Smooth muscle cell of the brain vasculature (primary cell): Measurements from ENCODE around the gene TYW1B.
"Not testable (repeated sequence)": the region's sequence is repeated elsewhere in the genome, so short reads cannot be mapped to it uniquely, and the experiment has no call there.

Experiments used
- DNase-seq: peaks from one replicate; pipeline ENCODE4 v3.0.0-alpha.2; 2012; ENCODE audit warnings: low read depth, low spot score

Gene TYW1B

DNA sequence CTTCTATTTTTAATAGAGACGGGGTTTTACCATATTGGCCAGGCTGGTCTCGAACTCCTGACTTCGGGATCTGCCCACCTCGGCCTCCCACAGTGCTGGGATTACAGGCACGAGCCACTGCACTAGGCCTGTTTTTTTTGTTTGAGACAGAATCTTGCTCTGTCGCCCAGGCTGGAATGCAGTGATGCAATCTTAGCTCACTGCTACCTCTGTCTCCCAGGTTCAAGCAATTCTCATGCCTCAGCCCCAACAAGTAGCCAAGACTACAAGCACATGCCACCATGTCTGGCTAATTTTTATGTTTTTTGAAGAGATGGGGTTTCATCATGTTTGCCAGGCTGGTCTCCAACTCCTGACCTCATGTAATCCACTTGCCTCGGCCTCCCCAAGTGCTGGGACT is 73.7 kb downstream of the TYW1B start:
- DNase-seq: no peak

GRCh38 chr7:72753781-72754180 is 74.2 kb downstream of the TYW1B start:
- no peak for DNase-seq

DNA sequence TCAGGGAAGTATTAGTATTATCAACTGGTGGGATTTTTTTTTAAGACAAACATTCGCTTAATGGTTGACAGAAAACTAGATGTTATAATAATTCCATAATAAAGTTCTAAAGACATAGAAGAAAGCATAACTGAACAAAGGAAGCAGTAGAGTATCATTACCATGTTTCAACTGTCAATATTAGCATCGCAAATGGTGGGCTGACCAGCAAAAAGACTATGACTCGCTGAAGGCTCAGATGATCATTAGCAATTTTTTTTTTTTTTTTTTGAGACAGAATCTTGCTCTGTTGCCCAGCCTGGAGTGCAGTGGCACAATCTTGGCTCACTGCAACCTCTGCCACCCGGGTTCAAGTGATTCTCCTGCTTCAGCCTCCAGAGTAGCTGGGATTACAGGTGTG is 74.8 kb downstream of the TYW1B start:
- DNase-seq: not testable (repeated sequence)

DNA sequence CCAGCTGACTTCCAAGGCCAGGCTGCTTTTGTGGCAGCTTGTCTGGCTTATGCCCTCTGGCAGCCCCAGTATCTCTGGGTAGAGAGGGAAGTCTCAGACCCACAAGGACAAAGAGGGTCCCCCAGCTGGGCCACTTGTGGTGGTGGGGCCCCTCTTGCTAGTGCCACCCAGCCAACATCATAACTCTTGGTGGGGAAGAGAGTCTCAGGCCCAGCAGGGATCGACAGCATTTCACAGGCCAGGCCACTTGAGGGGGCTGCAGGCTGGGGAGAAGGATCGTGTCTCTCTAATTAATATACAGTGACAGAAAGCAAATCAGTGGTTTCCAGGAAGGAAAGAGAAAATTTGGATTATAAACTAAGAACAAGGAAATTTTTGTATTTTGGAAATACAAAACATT is 76.0 kb downstream of the TYW1B start:
- no peak for DNase-seq

DNA sequence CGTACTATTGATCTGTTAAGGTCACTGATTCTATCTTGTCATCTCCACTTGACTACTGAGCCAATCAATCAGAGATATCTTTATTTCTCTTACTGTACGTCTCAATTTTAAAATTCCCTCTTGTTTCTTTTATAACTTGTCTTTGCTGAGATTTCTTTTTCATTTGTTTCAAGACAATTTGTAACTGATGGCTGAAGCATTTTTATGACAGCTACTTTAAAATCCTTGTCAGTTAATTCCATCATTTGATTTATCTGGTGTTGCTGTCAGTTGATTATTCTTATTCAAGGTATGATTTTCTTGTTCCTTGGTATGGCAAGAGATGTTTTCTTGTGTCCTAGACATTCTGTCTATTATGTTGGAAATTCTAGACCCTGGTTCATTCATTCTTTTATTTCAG is 76.6 kb downstream of the TYW1B start:
- no peak for DNase-seq

DNA sequence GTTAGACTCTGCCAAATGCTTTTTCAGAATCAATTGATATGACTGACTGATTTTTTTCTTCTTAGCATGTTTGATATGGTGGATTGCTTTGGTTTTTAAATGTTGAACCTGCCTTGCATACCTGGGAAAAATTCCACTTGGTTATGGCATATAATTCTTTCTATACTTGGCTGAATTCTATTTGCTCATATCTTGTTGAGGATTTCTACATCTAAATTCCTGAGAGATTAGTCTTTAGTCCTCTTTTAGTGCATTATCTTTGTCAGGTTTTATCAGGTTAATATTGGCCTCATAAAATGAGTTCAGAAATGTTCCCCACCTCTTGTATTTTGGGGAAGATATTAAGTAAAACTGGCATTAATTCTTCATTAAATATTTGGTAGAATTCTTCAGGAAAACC is 79.4 kb downstream of the TYW1B start:
- not testable (repeated sequence) for DNase-seq

- not testable (repeated sequence) for DNase-seq
These were observed 83.6 kb downstream of the TYW1B start for GRCh38 chr7:72744244-72744926.

DNA sequence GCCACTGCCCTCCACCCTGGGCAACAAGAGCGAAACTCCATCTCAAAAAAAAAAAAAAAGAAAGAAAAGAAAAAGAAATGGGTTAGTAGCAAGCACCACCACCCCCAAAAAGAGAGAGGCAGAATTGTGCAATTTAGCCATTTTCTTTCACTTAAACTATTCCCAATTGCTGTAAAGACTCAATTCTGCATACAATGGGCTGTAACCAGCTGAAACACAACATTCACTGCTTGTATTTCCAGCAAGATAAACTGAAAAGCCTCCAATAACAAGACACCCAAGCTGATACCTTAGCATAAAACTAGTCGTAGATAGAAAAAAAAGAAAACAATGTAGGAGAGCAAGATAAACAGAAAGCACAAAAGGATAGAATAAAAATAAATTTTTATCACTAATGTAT is 84.2 kb downstream of the TYW1B start:
- not testable (repeated sequence) for DNase-seq

DNA sequence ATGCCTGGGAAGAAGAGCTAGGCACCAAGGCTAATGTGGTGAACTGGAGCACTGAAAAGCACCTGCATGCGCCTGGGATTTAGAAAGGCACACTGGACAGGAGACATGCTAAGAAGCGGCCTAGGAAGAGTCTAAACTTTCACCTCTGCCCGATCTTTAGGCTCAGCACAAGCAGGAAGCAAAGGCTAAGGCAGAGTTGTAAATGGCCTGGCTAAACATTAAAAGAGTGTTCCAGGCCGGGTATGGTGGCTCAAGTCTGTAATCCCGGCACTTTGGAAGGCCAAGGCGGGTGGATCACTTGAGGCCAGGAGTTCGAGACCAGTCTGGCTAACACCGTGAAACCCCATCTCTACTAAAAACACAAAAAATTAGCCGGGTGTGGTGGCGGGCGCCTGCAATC is 88.3 kb downstream of the TYW1B start:
- DNase-seq: not testable (repeated sequence)

DNA sequence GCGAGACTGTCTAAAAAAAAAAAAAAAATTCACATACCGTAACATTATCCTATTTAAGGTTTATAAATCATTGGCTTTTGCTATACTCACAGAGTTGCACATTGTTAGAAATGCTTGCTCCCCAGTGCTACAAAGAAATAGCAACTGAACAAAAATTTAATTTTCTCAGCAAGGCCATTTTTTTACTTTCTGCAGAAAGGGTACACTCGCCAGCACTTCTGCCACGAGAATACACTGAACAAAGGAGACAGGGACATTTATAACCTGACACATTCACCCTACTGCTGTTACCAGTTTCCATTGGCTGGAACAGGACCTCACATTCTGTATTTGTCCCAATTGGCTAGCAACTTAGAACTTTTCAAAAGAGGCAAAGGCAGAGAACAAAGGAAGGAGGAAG is 92.1 kb downstream of the TYW1B start:
- not testable (repeated sequence) for DNase-seq

GRCh38 chr7:72730815-72731214 is 97.2 kb downstream of the TYW1B start:
- not testable (repeated sequence) for DNase-seq

GRCh38 chr7:72730384-72730783 is 97.6 kb downstream of the TYW1B start:
- not testable (repeated sequence) for DNase-seq

DNA sequence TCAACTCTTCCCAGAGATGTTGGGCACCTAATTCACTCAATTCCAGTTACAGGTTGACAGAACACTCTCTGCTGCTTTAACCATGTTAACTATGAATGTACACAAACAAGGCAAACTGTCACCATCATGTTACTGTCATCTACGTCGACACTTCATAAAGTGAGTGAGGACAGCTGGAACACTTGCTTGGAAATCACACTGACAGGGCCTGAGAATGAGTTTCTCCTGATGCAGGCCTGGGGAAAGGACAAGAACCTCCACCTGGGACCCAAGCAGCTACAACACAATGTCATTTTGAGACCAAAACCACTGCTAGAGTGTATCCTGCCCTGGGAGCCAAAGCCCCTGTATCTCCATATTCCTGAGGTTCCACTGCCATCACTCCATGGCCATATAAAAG is 98.9 kb downstream of the TYW1B start:
- not testable (repeated sequence) for DNase-seq

DNA sequence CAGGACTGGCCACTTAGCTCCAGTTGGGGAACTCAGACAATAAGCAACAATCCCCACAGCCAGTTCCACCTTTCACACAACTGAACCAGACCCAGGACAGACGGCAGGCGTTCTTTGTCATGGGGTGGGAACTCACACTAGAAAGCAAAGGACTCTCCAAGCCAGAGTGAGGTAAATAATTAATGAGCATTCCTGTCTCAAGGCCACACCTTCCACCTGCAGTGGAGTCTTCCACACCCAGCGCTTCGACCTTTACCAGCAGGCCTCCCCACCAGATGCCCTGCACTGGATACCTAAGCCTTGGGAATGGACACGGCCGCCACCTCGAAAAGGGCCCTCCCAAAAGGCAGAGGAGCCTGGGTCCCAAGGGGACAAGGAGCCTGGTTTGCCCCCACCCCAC is 105.3 kb downstream of the TYW1B start:
- DNase-seq: not testable (repeated sequence)

DNA sequence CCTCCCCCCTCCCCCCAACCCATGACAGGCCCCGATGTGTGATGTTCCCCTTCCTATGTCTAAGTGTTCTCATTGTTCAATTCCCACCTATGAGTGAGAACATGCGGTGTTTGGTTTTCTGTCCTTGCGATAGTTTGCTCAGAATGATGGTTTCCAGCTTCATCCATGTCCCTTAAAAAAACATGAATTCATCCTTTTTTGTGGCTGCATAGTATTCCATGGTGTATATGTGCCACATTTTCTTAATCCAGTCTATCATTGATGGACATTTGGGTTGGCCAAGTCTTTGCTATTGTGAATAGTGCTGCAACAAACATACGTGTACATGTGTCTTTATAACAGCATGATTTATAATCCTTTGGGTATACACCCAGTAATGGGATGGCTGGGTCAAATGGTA is 107.1 kb downstream of the TYW1B start:
- DNase-seq: not testable (repeated sequence)

- DNase-seq: not testable (repeated sequence)
These were observed 110.7 kb downstream of the TYW1B start for GRCh38 chr7:72717252-72717774.

DNA sequence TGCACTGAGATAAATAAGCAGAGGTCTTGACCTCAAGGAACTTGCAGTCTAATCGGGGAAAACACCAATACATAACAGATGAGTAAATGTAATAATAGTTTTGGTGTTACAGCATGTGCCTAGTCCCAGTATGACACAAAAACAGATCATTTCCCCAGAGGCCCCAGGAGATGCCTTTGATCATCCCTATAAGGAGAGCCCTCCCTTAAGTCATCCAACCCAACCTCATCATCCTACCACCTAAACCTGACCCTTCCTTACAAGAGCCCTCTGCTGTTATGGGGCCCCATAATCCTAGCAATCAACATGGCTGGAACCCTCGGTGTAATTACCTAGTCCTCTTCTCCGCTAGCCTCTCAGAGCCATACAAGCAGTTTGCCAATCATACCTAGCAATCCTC is 116.1 kb downstream of the TYW1B start:
- not testable (repeated sequence) for DNase-seq

- DNase-seq: no peak
These were observed 117.0 kb downstream of the TYW1B start for GRCh38 chr7:72710983-72711382.

DNA sequence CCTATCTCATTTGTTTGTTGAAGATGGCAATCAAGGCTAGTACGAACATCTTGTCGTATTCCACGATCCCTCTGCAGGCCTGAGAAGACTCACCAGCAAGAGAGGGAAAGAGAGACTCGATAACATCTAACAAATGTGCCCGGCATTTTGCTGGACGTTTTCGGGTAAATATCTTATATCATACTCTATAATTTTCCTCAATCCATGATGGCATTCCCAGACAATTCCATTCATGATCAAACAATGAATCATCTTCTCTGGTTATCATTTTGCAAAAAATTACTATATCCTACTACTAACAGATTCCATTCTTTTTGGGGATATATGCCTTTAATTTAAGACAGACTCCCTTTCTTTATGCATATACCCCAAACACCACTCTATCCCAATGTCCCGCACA is 118.1 kb downstream of the TYW1B start:
- no peak for DNase-seq

- DNase-seq: not testable (repeated sequence)
These were observed 119.5 kb downstream of the TYW1B start for GRCh38 chr7:72708371-72709050.

DNA sequence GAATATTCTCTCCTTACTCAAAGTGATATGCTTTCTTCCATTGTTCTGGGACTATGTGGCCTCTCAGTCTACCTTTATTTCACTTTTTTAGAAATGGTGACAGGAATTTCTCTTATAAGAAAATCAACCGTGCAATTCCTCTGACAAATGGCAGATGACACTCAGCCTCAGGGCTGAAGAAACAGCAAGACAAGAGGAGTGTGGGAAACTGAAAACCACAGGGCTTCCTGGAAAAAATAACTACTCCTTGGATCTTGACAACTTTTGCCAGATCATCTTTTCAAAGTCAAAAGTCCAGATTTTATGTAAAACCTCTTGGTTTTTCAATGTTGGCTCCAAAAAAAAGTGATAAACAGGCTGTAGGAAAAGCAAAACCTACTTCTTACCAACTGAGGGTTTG is 121.5 kb downstream of the TYW1B start:
- DNase-seq: no peak

GRCh38 chr7:72705693-72706092 is 122.3 kb downstream of the TYW1B start:
- DNase-seq: not testable (repeated sequence)

DNA sequence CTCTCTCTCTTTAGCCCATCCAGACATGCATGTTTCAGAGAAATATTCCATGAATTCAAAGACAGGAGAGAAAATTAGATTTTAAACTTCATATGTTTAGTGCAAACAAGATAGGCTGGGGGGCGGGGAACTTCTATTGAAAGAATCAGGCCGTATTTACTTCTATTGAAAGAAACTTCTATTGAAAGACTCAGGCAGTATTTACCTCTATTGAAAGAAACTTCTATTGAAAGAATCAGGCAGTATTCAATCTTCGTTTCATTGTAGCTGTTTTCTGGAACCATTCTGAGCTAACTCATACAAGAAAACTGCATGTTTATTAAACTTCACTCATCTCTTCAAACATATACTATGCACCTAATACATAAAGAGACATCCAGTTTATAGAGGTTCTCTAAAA is 123.1 kb downstream of the TYW1B start:
- DNase-seq: no peak
